Measurements from ENCODE around the gene HCFC2. TPM values are rescaled to one million over a fixed set of nuclear protein-coding genes. Genes with fewer than 3 reads are reported as not detected.

The HCFC2 gene
- polyA plus RNA-seq, 1 of the 3 experiments (the other 2 are of a cell fraction), result 5.2 TPM

DNA sequence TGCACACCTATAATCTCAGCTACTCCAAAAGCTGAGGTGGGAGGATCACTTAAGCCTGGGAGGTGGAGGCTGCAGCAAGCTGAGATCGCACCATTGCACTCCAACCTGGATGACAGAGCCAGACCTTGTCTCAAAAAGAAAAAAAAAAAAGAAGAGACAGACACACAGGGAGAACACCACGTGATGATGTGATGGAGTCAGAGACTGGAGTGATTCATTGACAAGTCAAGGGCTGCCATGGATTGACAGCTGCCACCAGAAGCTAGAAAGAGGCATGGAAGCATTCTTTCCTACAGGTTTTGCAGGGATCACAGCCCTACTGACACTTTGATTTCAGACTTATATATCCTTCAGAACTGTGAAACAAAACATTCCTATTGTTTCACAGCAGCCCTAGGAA lies 3.5 kb upstream of the HCFC2 start:
- CTCF ChIA-PET, result no interaction called here
- no peaks in the 10 kb centered on the region for H4K20me1 ChIP-seq (ENCODE audit: insufficient read depth)
- no peak overlapping the region for H3K27ac ChIP-seq (ENCODE audit: low read depth in 2 of 2, low read length in 1 of 2)
- no peak overlapping the region for H3K9ac ChIP-seq
- H3F3A ChIP-seq (replicated peaks; ENCODE audit: insufficient read depth), result peaks cover 4% of the 10 kb centered on the region
- H3K4me2 ChIP-seq, result no peak overlapping the region
- no peak overlapping the region for H3K4me3 ChIP-seq (ENCODE audit: low read depth in 2 of 2, low read length in 1 of 2)
- no peaks in the 10 kb centered on the region for H3K9me2 ChIP-seq
- no peaks in the 10 kb centered on the region for H3K36me3 ChIP-seq (replicated peaks in 1 of 2; ENCODE audit: control insufficient read depth in 1 of 2, insufficient read depth in 2 of 2, low read length in 1 of 2)
- DNase-seq, result no peak
- H2AFZ ChIP-seq (ENCODE audit: low read depth), result no peak overlapping the region
- no peaks in the 10 kb centered on the region for H3K27me3 ChIP-seq (ENCODE audit: insufficient read depth)
- H3K9me3 ChIP-seq, result no peaks in the 10 kb centered on the region
- H3K4me1 ChIP-seq (ENCODE audit: control insufficient read depth in 1 of 2, insufficient read depth in 2 of 2, low read depth in 1 of 2, low read length in 1 of 2), result peaks cover 6 to 21% of the 10 kb centered on the region in 2 experiments; a peak in 3 of 4 replicates
- POLR2A ChIA-PET, result no interaction called here
- TF ChIP-seq FOXM1 (IDR thresholded peaks at IDR 0.05; ENCODE audit: low read depth) (no peak), RCOR1 (IDR thresholded peaks at IDR 0.05; ENCODE audit: low read length) (no peak), CTCF (IDR thresholded peaks at IDR 0.05) (no peak), FOXJ3 (CRISPR knock-in tag; IDR thresholded peaks at IDR 0.05) (no peak), GATA2 (CRISPR knock-in tag; IDR thresholded peaks at IDR 0.05) (no peak), RFX5 (IDR thresholded peaks at IDR 0.05; ENCODE audit: low read length) (no peak), CHD2 (IDR thresholded peaks at IDR 0.05; ENCODE audit: low read length, partially characterized antibody) (no peak), PBX3 (IDR thresholded peaks at IDR 0.05) (no peak)
- TF ChIP-seq, protein P1, sequence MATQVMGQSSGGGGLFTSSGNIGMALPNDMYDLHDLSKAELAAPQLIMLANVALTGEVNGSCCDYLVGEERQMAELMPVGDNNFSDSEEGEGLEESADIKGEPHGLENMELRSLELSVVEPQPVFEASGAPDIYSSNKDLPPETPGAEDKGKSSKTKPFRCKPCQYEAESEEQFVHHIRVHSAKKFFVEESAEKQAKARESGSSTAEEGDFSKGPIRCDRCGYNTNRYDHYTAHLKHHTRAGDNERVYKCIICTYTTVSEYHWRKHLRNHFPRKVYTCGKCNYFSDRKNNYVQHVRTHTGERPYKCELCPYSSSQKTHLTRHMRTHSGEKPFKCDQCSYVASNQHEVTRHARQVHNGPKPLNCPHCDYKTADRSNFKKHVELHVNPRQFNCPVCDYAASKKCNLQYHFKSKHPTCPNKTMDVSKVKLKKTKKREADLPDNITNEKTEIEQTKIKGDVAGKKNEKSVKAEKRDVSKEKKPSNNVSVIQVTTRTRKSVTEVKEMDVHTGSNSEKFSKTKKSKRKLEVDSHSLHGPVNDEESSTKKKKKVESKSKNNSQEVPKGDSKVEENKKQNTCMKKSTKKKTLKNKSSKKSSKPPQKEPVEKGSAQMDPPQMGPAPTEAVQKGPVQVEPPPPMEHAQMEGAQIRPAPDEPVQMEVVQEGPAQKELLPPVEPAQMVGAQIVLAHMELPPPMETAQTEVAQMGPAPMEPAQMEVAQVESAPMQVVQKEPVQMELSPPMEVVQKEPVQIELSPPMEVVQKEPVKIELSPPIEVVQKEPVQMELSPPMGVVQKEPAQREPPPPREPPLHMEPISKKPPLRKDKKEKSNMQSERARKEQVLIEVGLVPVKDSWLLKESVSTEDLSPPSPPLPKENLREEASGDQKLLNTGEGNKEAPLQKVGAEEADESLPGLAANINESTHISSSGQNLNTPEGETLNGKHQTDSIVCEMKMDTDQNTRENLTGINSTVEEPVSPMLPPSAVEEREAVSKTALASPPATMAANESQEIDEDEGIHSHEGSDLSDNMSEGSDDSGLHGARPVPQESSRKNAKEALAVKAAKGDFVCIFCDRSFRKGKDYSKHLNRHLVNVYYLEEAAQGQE (IDR thresholded peaks at IDR 0.05; ENCODE audit: low read depth, low read length), result no peak
- 75% methylated on average over 2 of the region's 2 CpGs for WGBS (ENCODE audit: low lambda C conversion rate)
- peaks cover 14% of the 10 kb centered on the region for H3K79me2 ChIP-seq (ENCODE audit: insufficient read depth)

DNA sequence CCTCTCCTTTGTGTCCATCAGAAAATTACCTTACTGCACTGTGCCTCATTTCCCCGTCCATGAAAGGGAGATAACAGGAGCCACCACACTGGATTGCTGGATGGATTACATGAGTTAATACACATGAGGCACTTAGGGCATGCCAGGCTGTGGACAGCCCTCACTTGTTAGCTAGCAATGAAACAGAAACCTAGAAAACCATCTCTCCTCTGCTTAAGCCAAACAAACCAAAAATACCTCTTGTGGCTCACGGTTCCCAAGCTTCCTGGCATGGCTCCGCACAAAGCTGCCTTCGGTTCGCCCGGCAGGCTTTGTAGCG lies 660 bp upstream of the HCFC2 start:
- Histone ChIP-seq H4K20me1 (ENCODE audit: insufficient read depth) (no peaks in the 10 kb centered on the region), H3K79me2 (ENCODE audit: insufficient read depth) (peaks cover 29% of the 10 kb centered on the region), H3K9me2 (no peaks in the 10 kb centered on the region), H3K9ac (peak overlapping the region; percentile 74), H3K36me3 (replicated peaks in 1 of 2; ENCODE audit: control insufficient read depth in 1 of 2, insufficient read depth in 2 of 2, low read length in 1 of 2) (peaks cover 9 to 20% of the 10 kb centered on the region in 2 experiments), H3K4me2 (peak overlapping the region; percentile 100), H3F3A (replicated peaks; ENCODE audit: insufficient read depth) (peaks cover 4% of the 10 kb centered on the region), H3K9me3 (no peaks in the 10 kb centered on the region), H2AFZ (ENCODE audit: low read depth) (peak overlapping the region; percentile 96), H3K4me1 (ENCODE audit: control insufficient read depth in 1 of 2, insufficient read depth in 2 of 2, low read depth in 1 of 2, low read length in 1 of 2) (peaks cover 6 to 13% of the 10 kb centered on the region in 2 experiments; a peak in 3 of 4 replicates), H3K27ac (ENCODE audit: low read depth in 2 of 2, low read length in 1 of 2) (peak overlapping the region; percentile 77 to 89), H3K27me3 (ENCODE audit: insufficient read depth) (no peaks in the 10 kb centered on the region), H3K4me3 (ENCODE audit: low read depth in 2 of 2, low read length in 1 of 2) (peak overlapping the region; percentile 94 to 98)
- CTCF ChIA-PET, result interaction anchor here (1.5 to 3.1 kb wide), 2 partner anchors 9 to 45 kb away, joined by 7 to 15 read pairs; no protein-coding TSS in a partner anchor
- DNase-seq, result no peak
- POLR2A ChIA-PET, result interaction anchor here (0.7 to 3.1 kb wide), 4 partner anchors 98 to 222 kb away, joined by 3 to 27 read pairs (median 6); partner anchors contain the start of genes HSP90B1, NT5DC3 and TDG
- WGBS (ENCODE audit: low lambda C conversion rate), result 0% methylated on average over 1 of the region's 7 CpGs
- TF ChIP-seq PBX3 (IDR thresholded peaks at IDR 0.05) (no peak), RAD21 (IDR thresholded peaks at IDR 0.05; ENCODE audit: low read length) (no peak), TAF1 (IDR thresholded peaks at IDR 0.05; ENCODE audit: borderline replicate concordance, low read depth, low read length) (no peak; the same call in 1 of the 2 replicates), USF1 (IDR thresholded peaks at IDR 0.05; ENCODE audit: borderline replicate concordance, low read depth) (no peak), MEF2A (IDR thresholded peaks at IDR 0.05; ENCODE audit: borderline replicate concordance, low read depth) (no peak)
- TF ChIP-seq, protein P1 (IDR thresholded peaks at IDR 0.05; ENCODE audit: low read depth, low read length), result no peak
